SK-N-MC (cell line): ENCODE results near the gene MYOCD.

Source experiments
- EZH2 ChIP-seq: fragments of 200-600 bp; sonication (generic); IDR thresholded peaks from one replicate; pipeline ENCODE4 v1.6.1; 2017; ENCODE audit warnings: antibody characterized with exemption
- FOXP2 ChIP-seq: optimal IDR thresholded peaks from 2 replicates; pipeline ENCODE3; 2011; ENCODE audit warnings: mild to moderate bottlenecking, moderate library complexity; ENCODE audit not compliant: insufficient read depth; ENCODE audit errors: extremely low read length, control extremely low read depth
- POLR2AphosphoS5 ChIP-seq: IDR thresholded peaks from 2 replicates; pipeline ENCODE4 v1.6.1; 2012; ENCODE audit warnings: mild to moderate bottlenecking, low read depth, low read length, borderline replicate concordance

GRCh38 chr17:12632785-12633184 lies 32.9 kb upstream of the MYOCD start:
- TF ChIP-seq POLR2AphosphoS5 (no peak), EZH2 (no peak), FOXP2 (no peak)
